Smooth muscle cell (in vitro differentiated cells): ENCODE data around the gene MSH5. TPM values are rescaled to one million over a fixed set of nuclear protein-coding genes. Genes with fewer than 3 reads are reported as not detected.
A peak's percentile ranks its signal among the peaks of the same experiment; 100 is the strongest.

ENCODE experiments used
- DNase-seq: peaks from one replicate; lab custom pipeline; 2025; ENCODE audit not compliant: unreplicated experiment; lab: John Stamatoyannopoulos, UW
- H2AFZ ChIP-seq: fragments of 200-600 bp; sonication (generic); 2 replicates; pipeline ENCODE4 v1.6.0; 2016; ENCODE audit warnings: antibody characterized with exemption, low read depth, mild to moderate bottlenecking
- H3F3A ChIP-seq: fragments of 200-600 bp; sonication (generic); 2 replicates; pipeline ENCODE4 v1.6.0; 2017; ENCODE audit warnings: antibody characterized with exemption, low read depth
- H3K27ac ChIP-seq: fragments of 200-600 bp; sonication (generic); 2 replicates; pipeline ENCODE4 v1.5.1; 2016; ENCODE audit warnings: low read depth, mild to moderate bottlenecking
- H3K27me3 ChIP-seq: fragments of 200-600 bp; sonication (generic); 2 replicates; pipeline ENCODE4 v1.6.1; 2016; ENCODE audit warnings: low read depth, mild to moderate bottlenecking
- H3K36me3 ChIP-seq: fragments of 200-600 bp; sonication (generic); 2 replicates; pipeline ENCODE4 v1.5.1; 2016; ENCODE audit warnings: low read depth
- H3K4me1 ChIP-seq: fragments of 200-600 bp; sonication (generic); 2 replicates; pipeline ENCODE4 v1.5.1; 2016; ENCODE audit warnings: low read depth
- H3K4me2 ChIP-seq: fragments of 200-600 bp; sonication (generic); 2 replicates; pipeline ENCODE4 v1.6.0; 2016; ENCODE audit warnings: mild to moderate bottlenecking
- H3K4me3 ChIP-seq: fragments of 200-600 bp; sonication (generic); 2 replicates; pipeline ENCODE4 v1.5.1; 2016; ENCODE audit warnings: mild to moderate bottlenecking
- H3K79me2 ChIP-seq: fragments of 200-600 bp; sonication (generic); 2 replicates; pipeline ENCODE4 v1.6.0; 2016; ENCODE audit warnings: low read depth, mild to moderate bottlenecking
- H3K9ac ChIP-seq: fragments of 200-600 bp; sonication (generic); 2 replicates; pipeline ENCODE4 v1.6.0; 2016; ENCODE audit warnings: low read depth
- H3K9me3 ChIP-seq: fragments of 200-600 bp; sonication (generic); replicated peaks from 2 replicates; pipeline ENCODE4 v1.5.1; 2016; ENCODE audit warnings: low read depth
- H4K20me1 ChIP-seq: fragments of 200-600 bp; sonication (generic); 2 replicates; pipeline ENCODE4 v1.6.0; 2016; ENCODE audit warnings: low read depth
- CTCF ChIP-seq: fragments of 200-600 bp; sonication (generic); IDR thresholded peaks from 2 replicates; pipeline ENCODE4 v1.5.1; 2017; ENCODE audit warnings: borderline replicate concordance, mild to moderate bottlenecking, antibody characterized with exemption; ENCODE audit not compliant: insufficient read depth, poor library complexity, severe bottlenecking
- WGBS: methylation state at CpG from one replicate; pipeline ENCODE4 v1.1.7; 2016; ENCODE audit warnings: low lambda C conversion rate; 5-methylcytosine and 5-hydroxymethylcytosine counted together
- polyA plus RNA-seq: library from polyadenylated mRNA; unstranded; fragments of >200 nt; fragmentation: Nextera tagmentation; extraction: Ambion mirVana; gene quantifications from 2 replicates; pipeline ENCODE4 v1.2.1, GENCODE V29; 2016
- total RNA-seq: library from RNA; depleted of rRNA; stranded (reverse); fragments of >200 nt; gene quantifications from 2 replicates; pipeline ENCODE4 v1.2.3, GENCODE V29; 2014

Gene MSH5
- total and polyA plus RNA-seq, 2 experiments from 2014 or later = 4.7 to 10.6 TPM

DNA sequence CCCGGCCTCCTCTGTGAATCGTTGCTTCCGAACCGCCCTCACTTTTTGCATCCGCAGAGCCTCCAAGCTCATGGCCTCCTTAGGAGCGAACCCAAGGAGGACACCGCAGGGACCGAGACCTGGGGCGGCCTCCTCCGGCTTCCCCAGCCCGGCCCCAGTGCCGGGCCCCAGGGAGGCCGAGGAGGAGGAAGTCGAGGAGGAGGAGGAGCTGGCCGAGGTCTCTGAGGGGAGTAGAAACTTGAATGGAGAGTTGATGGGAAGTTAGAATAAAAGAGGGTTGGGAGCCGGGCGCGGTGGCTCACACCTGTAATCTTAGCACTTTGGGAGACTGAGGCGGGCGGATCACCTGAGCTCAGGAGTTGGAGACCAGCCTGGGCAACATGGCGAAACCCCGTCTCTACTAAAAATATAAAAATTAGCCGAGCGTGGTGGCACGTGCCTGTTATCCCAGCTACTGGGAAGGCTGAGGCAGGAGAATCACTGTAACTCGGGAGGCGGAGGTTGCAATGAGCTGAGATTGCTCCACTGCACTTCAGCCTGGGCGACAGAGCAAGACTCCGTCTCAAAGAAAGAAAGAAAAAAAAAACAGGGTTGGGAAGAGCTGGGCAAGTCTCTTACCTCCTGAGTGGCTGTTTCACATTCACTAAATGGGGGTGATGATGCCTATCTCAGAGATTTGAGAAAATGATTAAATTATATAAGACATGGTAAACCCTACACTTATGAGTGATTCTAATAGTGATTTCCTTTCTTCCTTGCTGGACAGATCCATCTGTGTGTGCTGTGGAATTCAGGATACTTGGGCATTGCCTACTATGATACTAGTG lies 805 bp downstream of the MSH5 start:
- Histone ChIP-seq H4K20me1 (no peaks in the 10 kb centered on the region), H3K9ac (peak overlapping the region; percentile 41), H3K36me3 (no peaks in the 10 kb centered on the region), H3K27me3 (no peaks in the 10 kb centered on the region), H3K4me2 (peak overlapping the region; percentile 96), H2AFZ (peak overlapping the region; percentile 63), H3K27ac (peak overlapping the region; percentile 38), H3K4me1 (peaks cover 49% of the 10 kb centered on the region), H3K79me2 (peaks cover 14% of the 10 kb centered on the region), H3K4me3 (peak overlapping the region; percentile 63), H3F3A (peaks cover 18% of the 10 kb centered on the region), H3K9me3 (no peaks in the 10 kb centered on the region)
- no peak for DNase-seq
- 38% methylated on average over 29 of the region's 29 CpGs for WGBS
- no peak for TF ChIP-seq CTCF

GRCh38 chr6:31741815-31742214 lies 2.0 kb downstream of the MSH5 start:
- 95% methylated on average over 2 of the region's 2 CpGs for WGBS
- H3K27me3 ChIP-seq = no peaks in the 10 kb centered on the region
- H3K9ac ChIP-seq = no peak overlapping the region
- peaks cover 2% of the 10 kb centered on the region for H3K79me2 ChIP-seq
- H2AFZ ChIP-seq = no peak overlapping the region
- H3K4me3 ChIP-seq = no peak overlapping the region
- no peaks in the 10 kb centered on the region for H3K9me3 ChIP-seq
- no peaks in the 10 kb centered on the region for H4K20me1 ChIP-seq
- no peak for TF ChIP-seq CTCF
- peaks cover 10% of the 10 kb centered on the region for H3F3A ChIP-seq
- H3K36me3 ChIP-seq = no peaks in the 10 kb centered on the region
- no peak overlapping the region for H3K4me2 ChIP-seq
- no peak for DNase-seq
- H3K27ac ChIP-seq = no peak overlapping the region
- H3K4me1 ChIP-seq = peaks cover 44% of the 10 kb centered on the region

GRCh38 chr6:31742894-31743293 lies 3.1 kb downstream of the MSH5 start:
- peaks cover 34% of the 10 kb centered on the region for H3K4me1 ChIP-seq
- H3K4me2 ChIP-seq = no peak overlapping the region
- DNase-seq = no peak
- no peaks in the 10 kb centered on the region for H3K9me3 ChIP-seq
- H3K27ac ChIP-seq = no peak overlapping the region
- no peaks in the 10 kb centered on the region for H3K27me3 ChIP-seq
- 93% methylated on average over 3 of the region's 3 CpGs for WGBS
- H4K20me1 ChIP-seq = no peaks in the 10 kb centered on the region
- no peak overlapping the region for H3K9ac ChIP-seq
- H3F3A ChIP-seq = peaks cover 7% of the 10 kb centered on the region
- no peak overlapping the region for H3K4me3 ChIP-seq
- no peak for TF ChIP-seq CTCF
- H2AFZ ChIP-seq = no peak overlapping the region
- H3K79me2 ChIP-seq = no peaks in the 10 kb centered on the region
- no peaks in the 10 kb centered on the region for H3K36me3 ChIP-seq

DNA sequence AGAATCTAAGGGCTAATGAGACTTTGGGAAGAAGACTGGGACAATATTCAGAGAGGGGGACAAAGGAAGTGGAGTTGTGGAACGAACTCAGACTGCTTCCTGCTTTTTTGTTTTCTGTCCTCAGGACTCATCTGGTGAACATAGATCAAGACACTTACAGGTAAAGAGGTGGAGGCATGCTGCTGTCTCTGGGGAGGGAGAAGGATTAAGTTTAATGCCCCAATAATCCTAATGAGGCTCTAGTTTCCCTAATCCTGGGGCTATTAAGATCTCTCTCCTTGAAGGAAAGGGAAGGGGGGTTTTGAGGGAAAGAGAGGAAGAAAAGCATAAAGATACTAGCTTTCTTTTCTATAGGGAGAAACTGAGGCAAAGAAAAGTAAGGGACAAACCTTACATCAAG lies 4.6 kb downstream of the MSH5 start:
- Histone ChIP-seq H3F3A (no peaks in the 10 kb centered on the region), H3K9ac (no peak overlapping the region), H3K79me2 (no peaks in the 10 kb centered on the region), H3K27ac (no peak overlapping the region), H3K4me1 (peaks cover 20% of the 10 kb centered on the region), H4K20me1 (no peaks in the 10 kb centered on the region), H3K9me3 (no peaks in the 10 kb centered on the region), H3K27me3 (no peaks in the 10 kb centered on the region), H2AFZ (no peak overlapping the region), H3K4me3 (no peak overlapping the region), H3K4me2 (no peak overlapping the region), H3K36me3 (no peaks in the 10 kb centered on the region)
- DNase-seq = no peak
- no peak for TF ChIP-seq CTCF
- 92% methylated on average over 1 of the region's 1 CpG for WGBS
